Heart left ventricle (tissue), 13 donors: Measurements from ENCODE around the gene XIRP2.

ENCODE experiments used
- CTCF ChIP-seq, 12 donors: fragments of 200-600 bp; sonication (generic) in 4 of 12; IDR thresholded peaks; one replicate each; pipeline versions ENCODE4 v1.5.0 to v1.8.0; 2018 to 2022; ENCODE audit warnings: antibody characterized with exemption in 12 of 12, mild to moderate bottlenecking in 5 of 12
- POLR2A ChIP-seq, 2 donors: fragments of 450-650 bp; IDR thresholded peaks; one replicate each; pipeline ENCODE4 v1.6.1; 2017; ENCODE audit warnings: antibody characterized with exemption in 2 of 2, mild to moderate bottlenecking in 2 of 2, moderate library complexity in 2 of 2
- donor health status: ischemic (EF 13 %, LVEDD 7.1; RV severe dilation, severe dysfunction).
- donor health status: DM: no; HTN: yes; CAD: no.
- donor health status: DM: no; HTN: no; CAD: no.
- donor health status: ischemic (EF 25% LVEDD 6.9; RV normal size, moderate dysfunction).
- donor health status: ischemic (EF 25% LVEDD 5.7; RV mildly dilated, moderate dysfunction).
- donor health status: ischemic (EF 35%, LVEDD 5.7; RV mildly dilated, moderate dysfunction).
- donor health status: nonischemic (EF 11% LVEDD 7.7; RV severe dilation, severe dysfunction).
- donor health status: DM: yes; HTN: yes; CAD: no.
- donor health status: PGD.
- donor health status: ischemic (EF 29% LVEDD 5.4; RV normal size, mild dysfunction).
- donor health status: nonischemic (EF 23%, LVEDD 6.1; RV moderate dilation, normal function).

DNA sequence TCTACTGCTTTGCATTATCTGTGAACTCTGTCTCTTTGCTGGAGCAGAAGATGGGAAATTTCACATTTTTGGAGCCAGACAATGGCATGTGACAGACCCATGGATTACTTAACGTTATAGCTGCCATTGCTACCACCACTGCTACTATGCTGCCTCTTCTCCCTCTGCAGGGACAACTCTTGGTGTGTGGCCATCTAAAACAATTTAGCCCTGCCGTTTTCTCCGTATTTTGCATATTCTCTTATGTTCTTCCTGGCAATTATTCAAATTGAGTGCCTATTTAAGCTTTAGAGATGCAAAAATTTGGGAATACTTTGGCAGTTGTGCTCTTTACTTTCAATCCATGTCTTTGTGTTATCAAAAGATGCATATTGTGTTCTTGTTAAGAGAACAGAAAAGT is 386.8 kb downstream of the XIRP2 start:
- TF ChIP-seq POLR2A (IDR thresholded peaks at IDR 0.05): no peak
- TF ChIP-seq CTCF (IDR thresholded peaks at IDR 0.05): no peak
